ENCODE measurements around the gene CD58. TPM values are rescaled to one million over a fixed set of nuclear protein-coding genes. Genes with fewer than 3 reads are reported as not detected.

Gene CD58
- polyA plus RNA-seq, 1 of the 3 experiments (the other 2 are of a cell fraction), result 18.1 TPM

GRCh38 chr1:116586741-116587143 lies 15.9 kb upstream of the CD58 start:
- 0 out of 2 replicates have a peak, but pooled peaks have one; percentile 19 for TF ChIP-seq RCOR1 (IDR thresholded peaks at IDR 0.05; ENCODE audit: low read length)
- no peak; a peak in 1 of 4 replicates for TF ChIP-seq EP300 (IDR thresholded peaks at IDR 0.05; ENCODE audit: borderline replicate concordance in 1 of 2, low read depth in 1 of 2, low read length in 1 of 2)
- TF ChIP-seq TCF12 (IDR thresholded peaks at IDR 0.05), result no peak
- DNase-seq, result peak; percentile 57
- POLR2A ChIA-PET, result no interaction called here

GRCh38 chr1:116585886-116586285 lies 15.1 kb upstream of the CD58 start:
- no peaks in the 10 kb centered on the region for H3F3A ChIP-seq (replicated peaks; ENCODE audit: insufficient read depth)
- no peak overlapping the region for H2AFZ ChIP-seq (ENCODE audit: low read depth)
- H3K27me3 ChIP-seq (ENCODE audit: insufficient read depth), result no peaks in the 10 kb centered on the region
- DNase-seq, result no peak
- H3K36me3 ChIP-seq (replicated peaks in 1 of 2; ENCODE audit: control insufficient read depth in 1 of 2, insufficient read depth in 2 of 2, low read length in 1 of 2), result no peaks in the 10 kb centered on the region
- no peaks in the 10 kb centered on the region for H3K79me2 ChIP-seq (ENCODE audit: insufficient read depth)
- POLR2A ChIA-PET, result no interaction called here
- no peak overlapping the region; a peak in 1 of 4 replicates for H3K27ac ChIP-seq (ENCODE audit: low read depth in 2 of 2, low read length in 1 of 2)
- 73% methylated on average over 1 of the region's 1 CpG for WGBS (ENCODE audit: low lambda C conversion rate)
- CTCF ChIA-PET, result interaction anchor here (0.9 to 2.0 kb wide), 4 partner anchors 11 to 152 kb away, joined by 3 to 14 read pairs (median 3); no protein-coding TSS in a partner anchor
- no peaks in the 10 kb centered on the region for H3K9me2 ChIP-seq
- H3K4me3 ChIP-seq (ENCODE audit: low read depth in 2 of 2, low read length in 1 of 2), result no peak overlapping the region
- no peaks in the 10 kb centered on the region for H3K9me3 ChIP-seq
- H4K20me1 ChIP-seq (ENCODE audit: insufficient read depth), result no peaks in the 10 kb centered on the region
- peaks cover 0 to 16% of the 10 kb centered on the region in 2 experiments; a peak in 2 of 4 replicates for H3K4me1 ChIP-seq (ENCODE audit: control insufficient read depth in 1 of 2, insufficient read depth in 2 of 2, low read depth in 1 of 2, low read length in 1 of 2)
- H3K4me2 ChIP-seq, result no peak overlapping the region
- no peak overlapping the region for H3K9ac ChIP-seq
- TF ChIP-seq YY1 (IDR thresholded peaks at IDR 0.05; ENCODE audit: low read depth), result no peak
- TF ChIP-seq TEAD4 (IDR thresholded peaks at IDR 0.05; ENCODE audit: borderline replicate concordance, insufficient read depth), result no peak
- TF ChIP-seq CTCF (IDR thresholded peaks at IDR 0.05), result no peak
- TF ChIP-seq NFIC (IDR thresholded peaks at IDR 0.05; ENCODE audit: borderline replicate concordance), result no peak
- no peak for TF ChIP-seq PBX3 (IDR thresholded peaks at IDR 0.05)
- no peak for TF ChIP-seq EP300 (IDR thresholded peaks at IDR 0.05; ENCODE audit: borderline replicate concordance in 1 of 2, low read depth in 1 of 2, low read length in 1 of 2)
- no peak for TF ChIP-seq FOXM1 (IDR thresholded peaks at IDR 0.05; ENCODE audit: low read depth)
- TF ChIP-seq RCOR1 (IDR thresholded peaks at IDR 0.05; ENCODE audit: low read length), result no peak
- TF ChIP-seq SMC3 (IDR thresholded peaks at IDR 0.05; ENCODE audit: low read depth, low read length), result no peak
- no peak for TF ChIP-seq ELF1 (IDR thresholded peaks at IDR 0.05)
- no peak for TF ChIP-seq MEF2A (IDR thresholded peaks at IDR 0.05; ENCODE audit: borderline replicate concordance, low read depth)
- TF ChIP-seq TAF1 (IDR thresholded peaks at IDR 0.05; ENCODE audit: borderline replicate concordance, low read depth, low read length), result no peak
- no peak for TF ChIP-seq POLR2AphosphoS5 (IDR thresholded peaks at IDR 0.05; ENCODE audit: low read depth, low read length)

More at GRCh38 chr1:116586741-116587143, 15.9 kb upstream of the CD58 start:
- H4K20me1 ChIP-seq (ENCODE audit: insufficient read depth), result no peaks in the 10 kb centered on the region
- H3K9me3 ChIP-seq, result no peaks in the 10 kb centered on the region
- H3K36me3 ChIP-seq (replicated peaks in 1 of 2; ENCODE audit: control insufficient read depth in 1 of 2, insufficient read depth in 2 of 2, low read length in 1 of 2), result no peaks in the 10 kb centered on the region
- CTCF ChIA-PET, result interaction anchor here (0.9 to 2.0 kb wide), 5 partner anchors 8 to 151 kb away, joined by 3 to 14 read pairs (median 3); no protein-coding TSS in a partner anchor
- H3K27ac ChIP-seq (ENCODE audit: low read depth in 2 of 2, low read length in 1 of 2), result peak overlapping the region in 1 of 2 experiments; percentile 67; a peak in 2 of 4 replicates
- H3K4me1 ChIP-seq (ENCODE audit: control insufficient read depth in 1 of 2, insufficient read depth in 2 of 2, low read depth in 1 of 2, low read length in 1 of 2), result peaks cover 0 to 16% of the 10 kb centered on the region in 2 experiments; a peak in 2 of 4 replicates
- no peak overlapping the region for H3K9ac ChIP-seq
- H2AFZ ChIP-seq (ENCODE audit: low read depth), result no peak overlapping the region
- no peak overlapping the region for H3K4me2 ChIP-seq
- H3F3A ChIP-seq (replicated peaks; ENCODE audit: insufficient read depth), result no peaks in the 10 kb centered on the region
- no peak overlapping the region for H3K4me3 ChIP-seq (ENCODE audit: low read depth in 2 of 2, low read length in 1 of 2)
- H3K27me3 ChIP-seq (ENCODE audit: insufficient read depth), result no peaks in the 10 kb centered on the region
- H3K9me2 ChIP-seq, result no peaks in the 10 kb centered on the region
- WGBS (ENCODE audit: low lambda C conversion rate), result 65% methylated on average over 3 of the region's 3 CpGs
- no peaks in the 10 kb centered on the region for H3K79me2 ChIP-seq (ENCODE audit: insufficient read depth)
